Right atrium auricular region (tissue), 2 donors: Measurements from ENCODE around the gene SLC9A9. TPM values are rescaled to one million over a fixed set of nuclear protein-coding genes. Genes with fewer than 3 reads are reported as not detected.

ENCODE experiments used
- DNase-seq: peaks from one replicate; pipeline ENCODE4 v3.0.0-alpha.2; 2019; ENCODE audit warnings: low spot score
- H3K27ac ChIP-seq, 2 donors: fragments of 200-600 bp; sonication (generic); 1 replicate in 1 of 2; 2 replicates in 1 of 2; pipeline ENCODE4 v1.5.1; 2016 to 2019
- H3K27me3 ChIP-seq, 2 donors: fragments of 200-600 bp; sonication (generic); one replicate each; pipeline versions ENCODE4 v1.5.1 to v1.6.0; 2017 to 2019
- H3K36me3 ChIP-seq: fragments of 200-600 bp; sonication (generic); one replicate; pipeline ENCODE4 v1.5.1; 2016
- H3K4me1 ChIP-seq, 2 donors: fragments of 200-600 bp; sonication (generic); one replicate each; pipeline versions ENCODE4 v1.5.1 to v1.6.0; 2017 to 2019
- H3K4me3 ChIP-seq, 2 donors: fragments of 200-600 bp; sonication (generic); 1 replicate in 1 of 2; 2 replicates in 1 of 2; pipeline ENCODE4 v1.5.1; 2017 to 2019; ENCODE audit warnings: mild to moderate bottlenecking in 1 of 2, moderate library complexity in 1 of 2
- H3K9me3 ChIP-seq, 2 donors: fragments of 200-600 bp; sonication (generic); one replicate each; pipeline ENCODE4 v1.5.1; 2019
- CTCF ChIP-seq, 2 donors: fragments of 200-600 bp; sonication (generic); IDR thresholded peaks; one replicate each; pipeline ENCODE4 v1.5.1; 2019; ENCODE audit warnings: antibody characterized with exemption in 2 of 2
- total RNA-seq, 2 donors: library from RNA; depleted of rRNA; stranded (reverse); fragments of >200 nt; gene quantifications; one replicate each; pipeline ENCODE4 v1.1.0, GENCODE V29; 2016

The SLC9A9 gene
- total RNA-seq, 2 donors from 2014 or later = 3.1 to 4.2 TPM

- no peaks in the 10 kb centered on the region for H3K27me3 ChIP-seq
- H3K4me1 ChIP-seq = no peaks in the 10 kb centered on the region
- DNase-seq = no peak
- H3K9me3 ChIP-seq = no peaks in the 10 kb centered on the region
- H3K27ac ChIP-seq = no peak overlapping the region
- no peak for TF ChIP-seq CTCF (IDR thresholded peaks at IDR 0.05)
- H3K4me3 ChIP-seq = no peak overlapping the region
- no peaks in the 10 kb centered on the region for H3K36me3 ChIP-seq
These were observed 489.3 kb downstream of the SLC9A9 start for GRCh38 chr3:143358793-143359491.

DNA sequence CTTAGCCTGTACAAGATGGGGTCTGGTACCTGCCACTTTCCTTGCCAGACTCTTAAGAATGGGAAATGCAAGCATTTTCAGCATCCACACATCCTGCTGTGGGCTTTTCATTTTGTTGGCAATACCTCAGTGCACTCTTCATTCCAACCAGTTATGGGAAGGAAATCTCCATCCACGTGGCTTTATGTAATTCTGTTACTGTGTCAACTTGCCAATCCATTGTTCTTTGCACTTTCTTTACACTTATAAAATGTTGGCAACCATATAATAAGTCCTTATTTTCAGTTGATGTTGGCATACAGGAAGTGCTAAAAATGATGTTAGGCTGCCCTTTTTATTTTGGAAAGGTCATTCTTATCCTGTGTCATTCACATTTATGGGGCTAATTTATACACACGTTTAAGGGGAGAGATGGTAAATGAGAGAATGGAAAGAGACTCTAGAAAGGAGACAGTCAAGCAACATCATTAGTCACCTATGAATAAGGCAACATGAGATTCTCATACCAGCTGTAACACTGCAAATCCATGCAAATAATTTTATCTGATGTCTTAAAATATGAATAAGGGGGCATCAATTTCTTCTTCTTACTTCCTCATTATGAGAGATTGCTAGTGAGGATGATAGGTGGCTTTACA, 490.0 kb downstream of the SLC9A9 start:
- Histone ChIP-seq H3K36me3 (no peaks in the 10 kb centered on the region), H3K27ac (no peak overlapping the region), H3K9me3 (no peaks in the 10 kb centered on the region), H3K27me3 (no peaks in the 10 kb centered on the region), H3K4me3 (no peak overlapping the region), H3K4me1 (no peaks in the 10 kb centered on the region)
- DNase-seq = no peak
- TF ChIP-seq CTCF (IDR thresholded peaks at IDR 0.05) = no peak

DNA sequence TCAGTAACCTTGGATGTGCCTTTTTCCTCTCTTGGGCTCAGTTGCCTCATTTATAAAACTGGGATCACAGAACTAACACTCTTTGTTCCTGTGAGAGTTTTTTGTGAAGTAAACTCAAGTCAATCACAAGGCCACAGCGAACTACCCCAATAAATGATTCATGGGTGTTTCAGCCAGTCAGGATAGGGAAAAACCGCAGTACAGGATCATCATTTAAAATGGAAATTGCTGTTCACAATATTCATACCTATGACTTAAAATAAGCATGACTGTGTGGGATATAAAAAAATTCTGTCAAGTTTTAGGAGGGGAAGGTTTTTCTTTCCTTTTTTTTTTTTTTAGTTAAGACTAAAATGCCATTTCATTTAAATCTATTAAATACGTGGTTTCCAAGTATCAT, 490.6 kb downstream of the SLC9A9 start:
- no peak for DNase-seq
- H3K4me3 ChIP-seq = no peak overlapping the region
- H3K36me3 ChIP-seq = no peaks in the 10 kb centered on the region
- H3K9me3 ChIP-seq = no peaks in the 10 kb centered on the region
- no peak for TF ChIP-seq CTCF (IDR thresholded peaks at IDR 0.05)
- H3K27ac ChIP-seq = no peak overlapping the region
- no peaks in the 10 kb centered on the region for H3K27me3 ChIP-seq
- no peaks in the 10 kb centered on the region for H3K4me1 ChIP-seq

DNA sequence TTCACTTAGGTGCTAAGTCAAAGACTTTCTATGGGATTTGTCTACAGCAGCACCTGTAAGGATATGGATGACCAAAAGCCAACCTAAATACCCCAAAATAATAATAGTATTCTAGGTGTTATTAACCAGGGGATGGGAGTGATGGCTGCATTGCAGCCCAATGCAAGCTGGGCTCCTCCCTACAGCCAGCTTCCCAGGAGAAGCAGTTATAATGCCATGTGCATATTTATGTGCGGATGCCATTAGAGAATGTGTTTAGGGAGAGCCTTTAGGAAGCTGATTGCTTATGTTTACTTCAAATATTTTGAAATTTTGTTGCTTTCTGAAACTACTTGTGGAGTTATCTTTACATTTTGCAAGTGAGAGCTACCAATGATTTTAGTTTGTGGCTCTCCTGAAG, 491.4 kb downstream of the SLC9A9 start:
- Histone ChIP-seq H3K4me1 (no peaks in the 10 kb centered on the region), H3K36me3 (no peaks in the 10 kb centered on the region), H3K27ac (no peak overlapping the region), H3K4me3 (no peak overlapping the region), H3K9me3 (no peaks in the 10 kb centered on the region), H3K27me3 (no peaks in the 10 kb centered on the region)
- no peak for DNase-seq
- no peak for TF ChIP-seq CTCF (IDR thresholded peaks at IDR 0.05)

GRCh38 chr3:143354342-143354741, 493.9 kb downstream of the SLC9A9 start:
- TF ChIP-seq CTCF (IDR thresholded peaks at IDR 0.05) = no peak
- no peak overlapping the region for H3K4me3 ChIP-seq
- H3K9me3 ChIP-seq = no peaks in the 10 kb centered on the region
- no peaks in the 10 kb centered on the region for H3K27me3 ChIP-seq
- H3K4me1 ChIP-seq = no peaks in the 10 kb centered on the region
- no peak for DNase-seq
- H3K36me3 ChIP-seq = no peaks in the 10 kb centered on the region
- no peak overlapping the region for H3K27ac ChIP-seq
